Neural progenitor cell (in vitro differentiated cells): ENCODE data around the gene HNRNPAB.

Experiments used
- EZH2phosphoT487 ChIP-seq: fragments of 200-600 bp; sonication (generic); IDR thresholded peaks from 2 replicates; pipeline ENCODE4 v1.6.1; 2017; ENCODE audit warnings: antibody characterized with exemption
- TF ChIP-seq, protein P1 (sequence below): fragments of 200-600 bp; sonication (generic); IDR thresholded peaks from 2 replicates; pipeline ENCODE4 v1.5.1; 2017; ENCODE audit warnings: antibody characterized with exemption, mild to moderate bottlenecking

DNA sequence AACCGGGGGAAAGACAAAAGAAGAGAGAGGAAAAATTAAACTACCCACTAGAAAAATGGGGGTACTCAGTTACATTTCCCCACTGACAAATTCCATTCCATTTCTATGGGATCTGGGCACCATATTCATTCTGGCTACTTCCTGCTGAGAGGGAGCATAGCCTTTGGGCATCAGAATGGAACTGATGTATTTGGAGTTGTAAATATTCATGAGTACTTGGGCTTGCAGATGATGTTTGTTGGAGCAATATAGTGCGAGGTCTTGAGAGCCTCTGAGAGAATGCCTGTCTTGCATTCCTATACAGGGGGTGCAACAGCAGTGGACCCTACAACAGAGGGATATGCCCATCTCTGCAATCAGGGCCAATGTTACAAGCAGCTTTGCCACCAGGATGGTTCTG lies 33.9 kb upstream of the HNRNPAB start:
- TF ChIP-seq, protein P1, sequence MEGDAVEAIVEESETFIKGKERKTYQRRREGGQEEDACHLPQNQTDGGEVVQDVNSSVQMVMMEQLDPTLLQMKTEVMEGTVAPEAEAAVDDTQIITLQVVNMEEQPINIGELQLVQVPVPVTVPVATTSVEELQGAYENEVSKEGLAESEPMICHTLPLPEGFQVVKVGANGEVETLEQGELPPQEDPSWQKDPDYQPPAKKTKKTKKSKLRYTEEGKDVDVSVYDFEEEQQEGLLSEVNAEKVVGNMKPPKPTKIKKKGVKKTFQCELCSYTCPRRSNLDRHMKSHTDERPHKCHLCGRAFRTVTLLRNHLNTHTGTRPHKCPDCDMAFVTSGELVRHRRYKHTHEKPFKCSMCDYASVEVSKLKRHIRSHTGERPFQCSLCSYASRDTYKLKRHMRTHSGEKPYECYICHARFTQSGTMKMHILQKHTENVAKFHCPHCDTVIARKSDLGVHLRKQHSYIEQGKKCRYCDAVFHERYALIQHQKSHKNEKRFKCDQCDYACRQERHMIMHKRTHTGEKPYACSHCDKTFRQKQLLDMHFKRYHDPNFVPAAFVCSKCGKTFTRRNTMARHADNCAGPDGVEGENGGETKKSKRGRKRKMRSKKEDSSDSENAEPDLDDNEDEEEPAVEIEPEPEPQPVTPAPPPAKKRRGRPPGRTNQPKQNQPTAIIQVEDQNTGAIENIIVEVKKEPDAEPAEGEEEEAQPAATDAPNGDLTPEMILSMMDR = no peak
- TF ChIP-seq EZH2phosphoT487 = no peak
